Activated CD8-positive, alpha-beta memory T cell treated with anti-CD3 and anti-CD28 coated beads, Interleukin-2, amount 10 ng/mL, durations not matched to agents 7 days and 5 days (primary cell): ENCODE results near the gene LRRC57. TPM values are rescaled to one million over a fixed set of nuclear protein-coding genes. Genes with fewer than 3 reads are reported as not detected.

Experiments
- ATAC-seq: fragments of 150-1000 bp; cut with Tn5 transposase; one replicate; pipeline ENCODE4 v1.10.0; 2021; ENCODE audit warnings: moderate library complexity
- CTCF ChIA-PET: fragments of 350-600 bp; sonication (Branson Sonifier 250); formaldehyde crosslinking; loops from one replicate; lab custom pipeline; 2021; ENCODE audit warnings: antibody characterized with exemption; lab: Charles Lee
- DNase-seq: peaks from one replicate; pipeline ENCODE4 v3.0.0-alpha.2; 2020
- H3K27ac Mint-ChIP-seq: one replicate; pipeline ENCODE4 v1.8.0; 2021; ENCODE audit warnings: mild to moderate bottlenecking, mixed read lengths
- H3K27me3 Mint-ChIP-seq: one replicate; pipeline ENCODE4 v1.8.0; 2021; ENCODE audit warnings: mixed read lengths
- H3K36me3 Mint-ChIP-seq: one replicate; pipeline ENCODE4 v1.8.0; 2021; ENCODE audit warnings: mild to moderate bottlenecking, mixed read lengths
- H3K4me1 Mint-ChIP-seq: one replicate; pipeline ENCODE4 v1.8.0; 2021; ENCODE audit warnings: mixed read lengths
- H3K4me3 Mint-ChIP-seq: one replicate; pipeline ENCODE4 v1.8.0; 2021; ENCODE audit warnings: mild to moderate bottlenecking, moderate library complexity, mixed read lengths
- H3K9me3 Mint-ChIP-seq: one replicate; pipeline ENCODE4 v1.8.0; 2022; ENCODE audit warnings: low read depth, mixed read lengths
- total RNA-seq, 2 experiments: library from RNA; stranded (reverse); gene quantifications; one replicate each; pipeline ENCODE4 v1.2.3, GENCODE V29; 2021

LRRC57 gene
- total RNA-seq, 2 experiments from 2014 or later: 22.9 to 25.2 TPM

DNA sequence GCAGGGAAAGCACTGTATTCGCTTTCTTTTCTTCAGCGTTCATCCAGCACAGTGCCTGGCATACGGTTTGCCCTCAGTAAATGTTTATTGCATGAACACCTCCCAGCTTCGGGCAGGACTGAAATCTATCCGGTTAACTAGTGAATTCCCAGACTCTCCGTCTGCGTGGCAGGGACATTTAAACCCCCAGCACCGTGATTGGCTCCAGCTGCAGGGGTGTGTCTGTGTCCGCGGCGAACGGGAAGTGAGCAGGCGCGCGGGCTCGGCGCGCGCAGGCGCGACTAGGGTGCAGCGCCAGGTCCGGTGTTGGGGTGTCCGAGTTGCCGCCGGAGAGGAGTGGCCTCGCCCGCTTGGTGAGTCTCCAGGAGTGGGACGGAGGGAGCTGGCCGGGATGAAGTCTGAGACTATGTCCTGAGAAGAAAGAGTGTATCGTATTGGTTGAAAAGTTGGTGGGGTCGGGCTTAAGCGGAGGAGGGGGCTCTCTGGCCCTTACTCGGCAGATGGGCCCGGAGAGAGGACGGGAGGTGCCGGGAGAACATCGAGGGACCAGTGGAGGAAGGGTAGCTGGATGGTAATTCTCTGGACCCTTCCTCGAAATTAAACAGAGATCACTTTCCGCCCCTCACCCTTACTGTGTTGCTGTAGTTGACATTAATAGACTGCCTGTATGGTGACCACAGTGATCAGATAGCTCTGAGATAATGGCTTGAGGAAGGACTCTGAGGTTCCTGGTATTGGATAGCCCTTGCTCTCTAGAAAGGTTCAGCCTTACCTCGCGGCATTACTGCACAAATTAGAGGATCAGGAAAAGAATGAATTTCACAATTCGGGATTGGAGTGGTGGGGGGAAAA is 53.0 kb downstream of the LRRC57 start, which contains the start of gene SNAP23:
SNAP23 (plus strand) TSS at position 274 of the 852 bp plus-strand sequence. CDS start 16,213 bp downstream, outside the sequence.
- peaks cover 2% of the 10 kb centered on the region for H3K36me3 Mint-ChIP-seq
- ATAC-seq (peak; percentile 97), DNase-seq (peak; percentile 90)
- H3K27ac Mint-ChIP-seq: peak within 1 kb of the TSS; percentile 93
- H3K9me3 Mint-ChIP-seq: no peaks in the 10 kb centered on the region
- H3K4me1 Mint-ChIP-seq: peaks cover 53% of the 10 kb centered on the region
- H3K27me3 Mint-ChIP-seq: no peaks in the 10 kb centered on the region
- H3K4me3 Mint-ChIP-seq: peak within 1 kb of the TSS; percentile 95
- CTCF ChIA-PET: interaction anchor here (0.9 to 1.2 kb wide), 2 partner anchors 53 to 86 kb away, joined by 3 read pairs; partner anchors contain the start of genes HAUS2 and LRRC57

GRCh38 chr15:42494998-42495360 is 53.6 kb downstream of the LRRC57 start:
- H3K4me3 Mint-ChIP-seq: peak overlapping the region; percentile 95
- DNase-seq (no peak), ATAC-seq (no peak)
- H3K27me3 Mint-ChIP-seq: no peaks in the 10 kb centered on the region
- H3K27ac Mint-ChIP-seq: peak overlapping the region; percentile 93
- H3K4me1 Mint-ChIP-seq: peaks cover 56% of the 10 kb centered on the region
- peaks cover 5% of the 10 kb centered on the region for H3K36me3 Mint-ChIP-seq
- H3K9me3 Mint-ChIP-seq: no peaks in the 10 kb centered on the region
- CTCF ChIA-PET: interaction anchor here (0.9 to 1.2 kb wide), 2 partner anchors 53 to 87 kb away, joined by 3 read pairs; partner anchors contain the start of genes HAUS2 and LRRC57

- Mint-ChIP-seq H3K9me3 (no peaks in the 10 kb centered on the region), H3K4me3 (peak overlapping the region; percentile 7), H3K27me3 (no peaks in the 10 kb centered on the region), H3K4me1 (peaks cover 59% of the 10 kb centered on the region), H3K36me3 (peaks cover 5% of the 10 kb centered on the region), H3K27ac (peak overlapping the region; percentile 3)
- ATAC-seq: no peak
- DNase-seq: no peak
- CTCF ChIA-PET: no interaction called here
These were observed 54.9 kb downstream of the LRRC57 start for GRCh38 chr15:42493679-42494078.

GRCh38 chr15:42491539-42492225 is 56.9 kb downstream of the LRRC57 start:
- ATAC-seq (no peak), DNase-seq (no peak)
- H3K27me3 Mint-ChIP-seq: no peaks in the 10 kb centered on the region
- CTCF ChIA-PET: interaction anchor here (0.7 to 1.3 kb wide), 3 partner anchors 20 to 58 kb away, joined by 3 read pairs; no protein-coding TSS in a partner anchor
- H3K9me3 Mint-ChIP-seq: no peaks in the 10 kb centered on the region
- peak overlapping the region; percentile 96 for H3K4me3 Mint-ChIP-seq
- peaks cover 57% of the 10 kb centered on the region for H3K4me1 Mint-ChIP-seq
- peak overlapping the region; percentile 94 for H3K27ac Mint-ChIP-seq
- peaks cover 13% of the 10 kb centered on the region for H3K36me3 Mint-ChIP-seq

DNA sequence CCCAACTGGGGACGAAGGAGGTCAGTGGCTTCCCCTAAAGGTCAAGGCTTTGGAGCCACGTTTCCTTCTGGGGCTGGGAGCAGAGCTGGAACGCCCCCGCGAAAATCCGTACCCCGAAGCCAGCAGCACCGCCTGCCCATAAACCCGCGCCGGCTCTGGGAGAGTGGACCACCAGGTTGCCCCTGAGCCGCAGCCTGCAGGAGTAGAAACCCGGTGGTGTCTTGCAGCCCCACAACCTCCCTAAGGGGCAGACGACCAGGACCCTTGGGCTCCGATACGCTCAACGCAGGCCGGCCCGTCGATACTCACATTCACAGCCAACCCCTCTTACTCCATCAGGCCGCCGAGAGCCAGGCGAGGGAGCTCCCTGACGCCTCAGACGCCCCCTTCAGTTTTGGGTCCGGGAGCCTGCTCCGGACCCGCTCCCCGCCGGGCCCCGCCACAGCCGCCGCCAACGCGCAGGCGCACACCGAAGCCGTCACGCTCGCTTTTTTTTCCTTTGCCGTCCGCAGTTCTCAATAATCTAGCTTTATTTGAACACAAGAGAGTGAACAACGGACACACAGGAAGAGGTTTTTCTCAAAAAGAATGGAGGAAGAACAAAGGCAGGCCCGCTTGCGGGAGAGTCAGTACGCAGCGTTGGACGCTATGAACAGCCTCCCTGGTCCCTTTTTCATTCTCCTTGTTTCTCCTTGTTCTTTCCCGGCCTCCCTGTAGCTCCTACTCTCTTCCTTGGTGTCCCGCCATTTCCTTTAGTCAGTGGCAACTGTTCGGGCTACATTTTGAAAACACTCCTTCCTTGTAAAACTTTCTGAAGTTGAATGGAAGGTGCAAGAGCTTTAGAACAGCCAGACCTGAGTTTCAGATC is 57.7 kb downstream of the LRRC57 start, which contains the start of gene ZNF106:
ZNF106 (minus strand) TSS at position 471 of the 868 bp plus-strand sequence. CDS start 18,852 bp downstream, outside the sequence.
- Mint-ChIP-seq H3K4me1 (peaks cover 49% of the 10 kb centered on the region), H3K36me3 (peaks cover 13% of the 10 kb centered on the region), H3K9me3 (no peaks in the 10 kb centered on the region), H3K27me3 (no peaks in the 10 kb centered on the region), H3K27ac (peak within 1 kb of the TSS; percentile 94), H3K4me3 (peak within 1 kb of the TSS; percentile 96)
- DNase-seq (peak; percentile 91), ATAC-seq (peak; percentile 66)
- CTCF ChIA-PET: interaction anchor here (0.7 to 1.3 kb wide), 3 partner anchors 19 to 717 kb away, joined by 3 read pairs; partner anchors contain the start of gene MAPKBP1

DNA sequence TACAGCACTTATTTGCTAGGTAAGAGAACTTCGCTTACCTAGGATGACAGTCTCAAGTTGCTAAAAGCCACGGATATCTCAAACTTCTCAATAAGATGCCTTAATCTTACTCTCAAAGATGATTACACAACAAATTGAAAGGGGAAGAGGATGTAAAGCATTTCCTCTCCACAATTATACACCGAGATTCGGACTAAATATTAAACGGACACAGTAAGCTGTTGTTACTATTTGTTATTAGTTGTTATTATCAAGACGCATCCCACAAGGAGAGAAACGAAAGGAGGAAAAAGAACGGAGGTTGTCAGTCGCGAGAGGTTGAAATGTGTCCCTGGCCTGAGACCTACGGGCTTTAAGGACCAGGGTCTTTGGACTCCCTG is 58.3 kb downstream of the LRRC57 start:
- Mint-ChIP-seq H3K36me3 (peaks cover 13% of the 10 kb centered on the region), H3K27me3 (no peaks in the 10 kb centered on the region), H3K9me3 (no peaks in the 10 kb centered on the region), H3K4me3 (peak overlapping the region; percentile 96), H3K4me1 (peaks cover 45% of the 10 kb centered on the region), H3K27ac (peak overlapping the region; percentile 94)
- DNase-seq (no peak), ATAC-seq (no peak)
- CTCF ChIA-PET: interaction anchor here (0.7 to 1.1 kb wide), 2 partner anchors 57 to 716 kb away, joined by 3 read pairs; partner anchors contain the start of gene MAPKBP1

Other genes starting within 250 kb of the LRRC57 start
- gene CAPN3, start 189.3 kb downstream of the LRRC57 start, total RNA-seq: 1 to 10 TPM; 3.6 to 4.6 TPM
- gene ZNF106, start 57.7 kb downstream of the LRRC57 start, total RNA-seq: 10 to 100 TPM; 41.1 to 51.8 TPM
- 10 to 100 TPM; 36.9 to 63.9 TPM for gene SNAP23, start 53.2 kb downstream of the LRRC57 start, total RNA-seq
- 10 to 100 TPM; 35.5 to 35.6 TPM for gene HAUS2, start within 50 bp of the LRRC57 start, total RNA-seq
- 10 to 100 TPM in 1 of 2 experiments, 1 to 10 TPM in 1; 9.6 to 20.8 TPM for gene STARD9, start 26.8 kb upstream of the LRRC57 start, total RNA-seq
- 10 to 100 TPM; 29.0 to 39.2 TPM for gene CDAN1, start 188.3 kb upstream of the LRRC57 start, total RNA-seq